HG02970 (cell line): ENCODE measurements around the gene POLR2E.

Experiments used
- ATAC-seq: cut with Tn5 transposase; IDR thresholded peaks from one replicate; pipeline ENCODE4 v1.9.1; 2021; ENCODE audit warnings: mild to moderate bottlenecking, moderate library complexity, moderate number of reproducible peaks; ENCODE audit not compliant: unreplicated experiment, low FRiP score

The POLR2E gene

DNA sequence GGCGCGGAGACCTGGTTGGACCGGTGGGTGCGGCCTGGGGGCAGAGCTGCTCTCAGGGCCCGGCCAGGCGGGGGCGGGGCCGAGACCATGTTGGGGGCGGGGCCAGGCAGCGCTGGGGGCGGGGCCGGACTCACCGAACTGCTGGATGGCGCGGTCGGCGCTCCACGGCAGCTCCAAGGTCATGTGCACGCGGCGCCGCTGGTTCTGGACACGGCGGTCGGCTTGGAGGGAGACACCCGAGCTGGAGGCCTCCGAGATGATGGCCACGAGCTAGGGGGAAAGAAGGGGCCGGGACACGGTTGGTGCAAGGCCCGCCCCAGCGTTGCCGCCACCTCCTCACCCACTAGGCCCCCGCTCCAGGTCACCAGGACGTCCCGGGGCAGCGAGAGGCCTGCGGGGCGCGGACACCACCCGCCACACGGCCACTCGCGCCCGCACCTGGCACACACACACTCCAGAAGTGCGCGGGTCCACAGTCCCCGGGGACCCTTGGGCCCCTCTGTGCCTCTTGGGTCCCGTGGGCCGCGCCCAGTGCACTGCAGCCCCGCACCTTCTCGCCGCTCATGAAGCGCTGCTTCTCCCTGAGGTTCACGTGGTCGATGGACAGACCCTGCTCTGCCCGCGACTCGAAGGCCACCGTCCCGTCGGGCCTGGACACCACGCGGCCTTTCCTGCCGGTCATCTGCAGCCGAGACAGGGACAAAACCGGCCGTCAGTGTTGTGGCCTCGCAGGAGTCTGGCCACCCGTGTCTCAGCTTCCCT lies 17.3 kb upstream of the POLR2E start:
- no peak for ATAC-seq

DNA sequence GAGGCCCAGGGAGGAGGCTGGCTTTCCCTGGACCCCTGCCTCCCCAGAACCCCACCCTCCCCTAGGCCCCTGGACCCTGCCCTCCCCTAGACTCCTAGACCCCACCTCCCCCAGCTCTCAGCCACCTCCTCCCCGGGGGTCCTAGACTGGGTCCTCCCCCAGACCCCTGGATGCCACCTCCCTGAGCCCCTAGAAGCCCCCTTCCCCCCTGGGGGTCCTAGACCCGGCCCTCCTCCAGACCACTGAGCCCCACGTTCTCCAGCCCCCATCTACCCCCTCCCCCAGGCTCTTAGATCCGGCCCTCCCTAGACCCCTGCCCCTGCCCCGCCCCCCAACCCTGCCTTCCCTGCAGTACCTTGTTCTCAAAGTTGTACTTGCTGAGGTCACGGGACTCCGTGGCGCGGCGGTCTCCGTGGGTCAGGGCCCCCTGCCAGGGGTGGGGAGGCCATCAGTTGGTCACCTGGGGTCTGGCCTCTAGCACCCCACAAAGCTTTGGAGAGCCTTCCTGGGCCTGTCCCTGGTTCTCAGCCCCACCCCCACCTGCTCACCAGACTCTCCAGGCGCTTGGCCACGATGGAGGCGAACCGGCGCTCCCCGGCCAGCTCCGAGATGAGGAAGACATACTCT lies 16.6 kb upstream of the POLR2E start:
- ATAC-seq: no peak

DNA sequence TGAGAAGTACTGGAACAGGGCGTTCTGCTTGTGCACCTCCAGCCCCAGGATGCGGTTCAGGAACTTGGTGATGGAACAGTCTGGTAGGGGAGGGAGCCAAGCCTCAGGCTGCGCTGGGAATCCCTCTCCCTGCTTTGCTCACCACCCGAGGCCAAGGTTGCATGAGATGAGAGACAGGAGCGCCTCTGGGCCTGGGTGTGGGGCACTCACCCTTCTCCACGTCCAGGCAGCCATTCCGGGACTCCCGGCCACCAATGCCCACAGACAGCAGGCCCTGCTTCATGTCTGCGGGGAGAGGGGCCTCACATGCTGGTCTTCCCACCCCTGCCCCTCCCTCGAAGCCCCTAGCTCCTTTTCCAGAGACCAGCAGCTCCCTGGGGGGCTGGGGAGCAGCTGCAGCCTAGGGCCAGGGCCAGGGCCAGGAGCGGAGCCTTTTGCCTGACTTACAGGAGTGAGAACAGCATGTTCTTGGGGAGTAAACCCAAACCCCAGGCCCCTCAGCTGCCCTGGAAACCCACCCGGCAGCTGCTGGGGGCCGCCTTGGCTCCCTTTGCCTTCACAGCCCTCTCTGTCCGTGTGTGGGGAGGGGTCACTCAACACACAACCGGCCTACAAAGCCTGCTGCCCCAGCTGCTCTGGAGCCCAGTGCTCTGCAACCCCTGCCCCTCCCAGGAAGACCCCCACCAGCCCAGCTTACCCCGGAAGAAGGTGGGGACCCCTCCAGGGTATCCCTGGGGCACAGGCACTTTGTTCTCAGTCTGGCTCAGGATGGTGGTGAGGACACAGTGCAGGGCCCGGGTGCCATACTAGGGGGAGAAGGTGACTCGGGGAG lies 15.8 kb upstream of the POLR2E start:
- ATAC-seq: no peak

DNA sequence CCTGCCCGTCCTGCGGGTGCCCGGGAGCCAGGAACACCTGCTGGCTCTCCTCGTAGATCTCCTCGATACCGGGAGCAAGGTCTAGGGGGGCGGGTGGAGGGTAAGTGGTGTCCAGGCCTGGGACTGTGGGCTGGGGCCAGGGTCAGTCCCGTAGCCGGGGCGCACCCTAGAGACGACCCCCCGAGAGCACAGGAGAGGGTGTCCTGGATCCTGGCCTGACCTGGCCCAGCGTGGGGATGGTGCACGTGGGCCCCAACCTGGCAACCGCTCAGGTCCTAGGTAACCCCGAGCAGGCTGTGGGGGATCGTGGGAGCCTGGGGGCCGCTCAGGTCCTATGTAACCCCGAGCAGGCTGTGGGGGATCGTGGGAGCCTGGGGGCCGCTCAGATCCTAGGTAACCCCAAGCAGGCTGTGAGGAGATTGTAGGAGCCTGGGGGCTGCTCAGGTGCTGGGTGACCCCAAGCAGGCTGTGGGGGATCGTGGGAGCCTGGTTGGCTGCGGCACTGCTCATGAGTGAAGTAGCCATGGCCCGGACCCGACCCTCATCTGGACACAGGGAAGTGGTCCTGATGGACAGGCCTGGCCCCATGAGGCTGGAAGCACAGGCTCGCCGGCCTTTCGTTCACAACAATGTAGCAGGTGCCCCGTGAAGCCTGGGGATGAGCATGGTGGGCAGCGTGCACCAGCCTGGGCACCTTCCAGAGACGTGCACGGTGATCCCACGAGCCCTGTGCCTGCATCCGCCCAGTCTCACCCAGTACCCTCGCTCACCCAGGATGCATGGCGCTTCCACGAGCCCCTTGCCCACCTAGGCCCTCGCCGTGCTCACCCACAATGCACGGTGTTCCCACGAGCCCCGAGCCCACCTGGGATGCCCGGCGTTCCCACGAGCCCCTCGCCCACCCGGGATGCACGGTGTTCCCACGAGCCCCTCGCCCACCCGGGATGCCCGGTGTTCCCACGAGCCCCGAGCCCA lies 14.8 kb upstream of the POLR2E start:
- ATAC-seq: no peak

DNA sequence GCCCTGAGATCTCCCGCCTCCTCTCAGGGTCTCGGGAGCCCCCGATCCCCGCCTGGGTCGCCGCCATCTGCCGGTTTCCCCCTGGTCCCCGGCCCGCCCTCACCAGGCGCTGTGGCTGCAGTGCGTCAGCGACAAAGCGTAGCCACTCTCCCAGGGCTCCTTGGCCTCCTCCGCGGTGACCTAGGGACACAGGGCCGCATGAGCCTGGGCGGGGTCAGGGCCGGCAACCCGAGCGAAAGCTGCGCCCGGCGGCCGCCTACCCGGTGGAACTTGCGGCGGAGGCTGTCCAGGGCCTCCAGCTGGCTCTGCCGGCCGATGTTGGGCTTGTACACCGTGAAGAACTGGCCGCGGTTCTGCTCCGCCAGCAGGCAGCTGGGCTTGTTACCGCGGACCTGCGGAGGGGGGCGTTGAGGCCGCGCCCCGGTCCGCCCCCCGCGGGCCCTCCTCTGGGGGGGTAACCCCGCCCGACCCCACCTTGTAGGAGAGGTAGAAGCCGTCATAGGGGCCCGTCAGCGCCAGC lies 13.9 kb upstream of the POLR2E start:
- ATAC-seq: no peak

DNA sequence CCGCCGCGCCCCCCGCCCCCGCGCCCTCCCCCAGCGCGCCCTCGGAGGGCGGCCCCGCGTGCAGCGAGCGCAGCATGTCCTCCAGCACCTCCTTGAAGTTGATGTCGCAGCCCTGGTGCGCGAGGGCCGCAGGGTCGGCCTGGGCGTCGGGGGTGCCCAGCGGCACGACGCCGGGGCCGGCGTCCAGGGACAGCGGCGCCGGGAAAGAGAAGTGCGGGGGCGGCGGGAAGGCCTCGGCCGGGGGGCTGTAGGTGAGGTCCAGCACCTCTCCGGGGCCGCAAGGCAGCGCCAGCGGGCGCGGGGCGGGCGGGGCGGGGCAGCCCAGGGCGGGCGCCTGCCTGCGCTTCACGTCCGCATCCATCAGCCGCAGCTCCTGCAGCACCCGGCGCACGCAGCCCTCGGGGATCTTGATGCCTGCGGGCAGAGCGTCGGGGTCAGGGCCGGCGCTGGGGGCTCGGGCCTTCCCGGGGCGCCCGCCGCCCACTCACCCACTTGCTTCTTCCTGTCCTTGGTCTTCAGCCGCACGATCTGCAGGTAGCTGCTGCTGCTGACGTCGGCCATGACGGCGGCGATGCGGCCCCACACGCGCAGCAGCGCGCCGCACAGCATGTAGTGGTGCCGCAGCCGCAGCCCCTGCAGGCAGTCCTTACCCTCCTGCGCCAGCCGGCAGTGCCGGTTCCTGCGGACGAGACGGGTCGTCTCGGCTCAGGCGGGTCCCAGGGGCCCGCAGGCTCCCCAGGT lies 13.3 kb upstream of the POLR2E start:
- ATAC-seq: no peak

DNA sequence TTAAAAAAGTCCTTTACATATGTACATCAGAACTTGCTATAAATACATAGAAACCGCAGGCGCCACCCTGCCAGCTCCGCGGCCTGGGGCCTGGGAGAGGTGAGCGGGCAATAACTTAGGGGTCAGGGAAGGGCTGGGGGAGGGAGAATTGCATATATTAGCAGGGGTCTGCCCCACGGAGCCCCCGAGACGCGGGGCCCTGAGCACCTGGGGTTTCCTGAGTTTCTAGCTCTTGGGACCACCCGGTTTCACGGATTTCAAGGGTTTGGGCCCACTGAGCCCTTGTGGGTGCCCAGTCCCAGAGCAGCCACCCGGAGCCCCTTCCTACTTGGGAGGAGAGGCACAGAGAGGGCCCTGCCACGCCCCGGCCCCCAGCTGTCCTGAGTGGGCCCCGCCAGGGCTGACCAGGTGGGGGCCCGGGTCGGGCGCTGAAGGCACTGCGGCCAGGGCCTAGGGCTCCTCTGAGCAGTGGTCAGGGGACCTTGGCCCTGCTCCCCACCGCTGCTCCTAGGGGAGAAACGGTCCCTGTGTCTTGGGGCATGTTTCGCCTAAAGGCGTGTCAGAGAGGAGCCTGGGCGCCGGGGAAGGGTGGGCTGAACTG lies 12.6 kb upstream of the POLR2E start:
- ATAC-seq: no peak

DNA sequence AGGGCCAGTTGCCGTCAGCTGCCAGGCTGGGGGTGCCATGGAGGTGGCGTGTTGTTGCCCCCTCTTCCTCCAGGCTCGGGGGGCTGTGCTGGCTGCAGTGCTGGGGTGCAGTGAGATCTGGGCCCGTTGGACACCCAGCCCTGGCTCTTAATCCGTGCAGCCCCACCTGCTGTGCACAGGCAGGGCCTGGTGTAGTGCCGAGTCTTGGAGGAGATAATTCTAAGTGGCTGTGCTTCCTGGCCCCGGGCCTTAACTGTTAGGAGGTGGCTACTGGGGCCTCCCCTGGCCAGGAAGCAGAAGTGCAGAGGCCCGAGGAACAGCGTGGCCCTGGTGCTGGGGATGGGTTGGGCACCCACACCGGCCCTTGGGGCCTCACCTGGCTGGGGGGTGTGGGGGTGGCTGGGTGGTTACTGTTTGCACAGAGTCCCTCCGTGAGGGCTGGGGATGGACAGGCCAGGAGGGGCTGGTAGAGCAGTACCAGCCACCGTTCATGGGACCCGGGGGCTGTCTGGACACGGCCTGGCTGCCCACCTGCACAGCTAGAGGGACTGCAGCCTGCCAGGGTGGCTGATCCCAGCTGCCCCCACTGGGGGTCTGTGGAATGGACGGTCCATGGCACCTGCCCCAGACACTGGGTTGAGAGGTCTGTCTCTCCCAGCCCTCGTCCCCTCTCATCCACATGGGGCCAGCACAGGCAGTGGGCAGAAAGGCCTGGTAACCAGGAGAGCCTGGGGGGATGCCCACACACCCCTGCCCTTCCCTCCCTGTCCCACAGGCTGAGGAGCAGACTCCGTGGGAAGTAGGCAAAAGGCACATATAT lies 11.9 kb upstream of the POLR2E start:
- no peak for ATAC-seq

DNA sequence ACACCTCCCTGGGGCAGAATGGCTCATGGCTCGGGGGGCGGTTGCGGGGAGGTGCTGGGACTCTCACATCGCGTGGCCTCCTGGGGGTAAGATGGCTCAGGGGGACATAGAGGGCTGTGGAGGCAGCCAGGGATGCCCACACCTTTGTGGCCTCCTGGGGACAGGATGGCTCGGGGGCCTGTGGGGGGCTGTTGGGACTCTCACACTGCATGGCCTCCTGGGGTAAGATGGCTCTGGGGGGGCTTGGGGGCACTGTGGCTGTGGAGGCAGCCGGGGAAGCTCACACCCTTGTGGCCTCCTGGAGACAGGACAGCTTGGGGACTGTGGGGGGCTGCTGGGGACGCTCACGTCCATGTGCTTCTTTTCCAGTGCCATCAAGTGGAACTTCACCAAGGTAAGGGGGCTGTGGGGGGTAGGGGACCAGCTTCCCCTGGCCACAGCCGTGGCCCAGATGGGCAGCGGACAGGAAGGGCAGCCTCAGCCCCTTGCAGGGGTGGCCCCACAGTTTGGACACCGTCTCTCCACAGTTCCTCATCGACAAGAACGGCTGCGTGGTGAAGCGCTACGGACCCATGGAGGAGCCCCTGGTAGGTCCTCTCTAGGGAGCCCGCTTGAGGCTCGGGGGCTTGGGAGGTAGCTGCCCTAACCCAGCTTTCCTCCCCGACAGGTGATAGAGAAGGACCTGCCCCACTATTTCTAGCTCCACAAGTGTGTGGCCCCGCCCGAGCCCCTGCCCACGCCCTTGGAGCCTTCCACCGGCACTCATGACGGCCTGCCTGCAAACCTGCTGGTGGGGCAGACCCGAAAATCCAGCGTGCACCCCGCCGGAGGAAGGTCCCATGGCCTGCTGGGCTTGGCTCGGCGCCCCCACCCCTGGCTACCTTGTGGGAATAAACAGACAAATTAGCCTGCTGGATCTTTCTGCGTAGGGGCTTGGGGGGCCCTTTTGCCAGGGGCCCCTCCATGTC lies 11.0 kb upstream of the POLR2E start:
- ATAC-seq: no peak

DNA sequence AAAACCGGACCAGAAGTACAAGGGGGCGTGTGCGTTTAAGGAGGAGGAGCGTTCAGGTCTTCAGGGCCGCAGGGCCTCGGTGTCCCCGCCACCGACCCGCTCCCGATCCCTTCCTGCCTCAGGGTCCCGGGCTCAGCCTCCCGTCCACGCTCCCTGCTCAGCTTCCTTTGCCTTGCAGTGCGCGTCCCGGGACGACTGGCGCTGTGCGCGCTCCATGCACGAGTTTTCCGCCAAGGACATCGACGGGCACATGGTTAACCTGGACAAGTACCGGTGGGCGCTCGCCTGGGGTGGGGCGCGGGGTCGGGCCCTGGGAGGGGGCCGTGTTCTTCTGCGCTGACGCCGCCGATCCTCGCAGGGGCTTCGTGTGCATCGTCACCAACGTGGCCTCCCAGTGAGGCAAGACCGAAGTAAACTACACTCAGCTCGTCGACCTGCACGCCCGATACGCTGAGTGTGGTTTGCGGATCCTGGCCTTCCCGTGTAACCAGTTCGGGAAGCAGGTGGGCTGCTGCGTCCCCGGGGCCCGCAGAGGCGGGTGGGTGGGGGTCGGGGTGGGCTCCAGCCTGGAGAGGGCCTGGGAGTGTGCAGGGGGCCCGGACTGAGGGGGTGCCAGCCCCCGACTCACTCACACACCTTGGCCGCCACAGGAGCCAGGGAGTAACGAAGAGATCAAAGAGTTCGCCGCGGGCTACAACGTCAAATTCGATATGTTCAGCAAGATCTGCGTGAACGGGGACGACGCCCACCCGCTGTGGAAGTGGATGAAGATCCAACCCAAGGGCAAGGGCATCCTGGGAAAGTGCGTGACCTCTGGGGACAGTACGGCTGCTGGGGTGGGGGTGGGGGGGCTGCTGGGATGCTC lies 10.1 kb upstream of the POLR2E start:
- no peak for ATAC-seq

DNA sequence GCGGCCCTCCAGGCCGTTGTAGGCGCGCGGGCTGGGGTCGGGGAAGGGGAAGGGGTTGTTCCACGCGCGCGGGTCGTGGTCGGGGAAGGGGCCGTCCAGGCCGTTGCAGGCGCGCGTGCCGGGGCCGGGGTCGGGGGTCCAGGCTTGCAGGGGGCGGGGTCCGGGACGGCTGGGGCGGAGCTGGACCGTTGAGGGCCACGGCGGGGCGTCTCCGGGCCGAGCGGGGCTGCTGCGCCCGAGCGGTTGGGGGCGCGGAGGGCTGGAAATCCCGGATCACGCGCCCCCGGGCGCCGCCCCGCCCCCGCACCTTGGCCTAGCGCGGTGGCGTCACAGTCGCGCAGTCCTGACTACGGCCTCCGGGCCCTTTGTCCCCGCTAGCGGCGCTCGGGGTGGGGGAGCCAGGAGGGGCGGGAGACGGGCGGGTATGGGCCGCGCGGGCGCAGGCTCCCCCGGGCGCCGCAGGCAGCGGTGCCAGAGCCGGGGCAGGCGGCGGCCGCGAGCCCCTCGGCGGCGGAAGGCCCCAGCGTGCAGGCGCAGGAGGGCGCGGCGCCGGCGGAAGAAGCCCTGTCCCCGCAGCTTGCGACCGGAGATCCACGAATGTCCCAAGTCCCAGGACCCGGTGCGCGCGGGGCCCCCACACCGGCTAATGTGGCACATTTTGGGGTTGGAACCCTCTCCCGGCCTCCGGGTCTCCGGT lies 9.3 kb upstream of the POLR2E start:
- peak; percentile 26 for ATAC-seq

DNA sequence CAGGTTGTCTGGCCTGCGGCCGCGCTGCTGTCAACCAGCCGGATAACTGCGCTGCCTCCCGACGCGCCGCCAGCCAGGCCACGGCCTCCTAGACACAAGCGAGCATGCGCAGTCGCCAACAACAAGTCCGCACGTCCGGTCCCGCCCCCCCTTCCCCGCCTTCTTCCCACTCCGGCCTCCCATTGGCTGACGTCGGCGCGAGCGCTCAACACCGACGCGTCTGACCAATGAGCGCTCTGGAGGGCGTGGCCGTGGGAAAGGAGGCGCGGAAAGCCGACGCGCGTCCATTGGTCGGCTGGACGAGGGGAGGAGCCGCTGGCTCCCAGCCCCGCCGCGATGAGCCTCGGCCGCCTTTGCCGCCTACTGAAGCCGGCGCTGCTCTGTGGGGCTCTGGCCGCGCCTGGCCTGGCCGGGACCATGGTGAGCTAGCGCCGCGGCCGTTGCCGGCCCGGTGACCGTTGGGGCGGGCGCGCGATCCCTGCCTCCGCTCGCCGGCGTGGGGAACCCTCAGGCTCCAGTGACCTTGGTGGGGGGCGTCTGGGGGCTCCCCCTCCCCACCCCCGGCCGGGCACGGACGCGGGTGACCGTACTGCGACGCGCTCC lies 8.6 kb upstream of the POLR2E start, which contains the start of gene GPX4:
TSS of gene GPX4 (plus strand) at position 287 of the 603 bp plus-strand sequence. CDS start at position 337, 50 bp downstream.
- peak; percentile 72 for ATAC-seq

DNA sequence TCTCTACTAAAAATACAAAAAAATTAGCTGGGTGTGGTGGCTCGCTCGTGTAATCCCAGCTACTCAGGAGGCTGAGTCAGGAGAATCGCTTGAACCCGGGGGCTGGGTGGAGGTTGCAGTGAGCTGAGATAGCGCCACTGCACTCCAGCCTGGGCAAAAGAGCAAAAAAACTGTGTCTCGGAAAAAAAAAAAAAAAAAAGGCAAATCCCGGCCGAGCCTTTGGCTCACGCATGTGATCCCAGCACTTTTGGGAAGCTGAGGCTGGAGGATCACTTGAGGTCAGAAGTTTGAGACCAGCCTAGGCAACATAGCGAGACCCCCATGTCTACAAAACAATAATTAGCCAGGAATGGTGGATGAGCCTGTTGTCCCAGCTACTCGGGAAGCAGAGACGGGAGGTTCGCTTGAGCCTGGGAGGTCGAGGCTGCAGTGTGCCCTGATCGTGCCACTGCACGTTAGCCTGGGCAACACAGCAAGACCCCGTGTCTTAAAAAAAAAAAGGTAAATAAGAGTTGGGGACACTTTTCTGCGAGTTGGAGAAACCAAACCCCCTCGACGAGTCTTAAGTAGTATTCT lies 8.0 kb upstream of the POLR2E start:
- ATAC-seq: no peak

DNA sequence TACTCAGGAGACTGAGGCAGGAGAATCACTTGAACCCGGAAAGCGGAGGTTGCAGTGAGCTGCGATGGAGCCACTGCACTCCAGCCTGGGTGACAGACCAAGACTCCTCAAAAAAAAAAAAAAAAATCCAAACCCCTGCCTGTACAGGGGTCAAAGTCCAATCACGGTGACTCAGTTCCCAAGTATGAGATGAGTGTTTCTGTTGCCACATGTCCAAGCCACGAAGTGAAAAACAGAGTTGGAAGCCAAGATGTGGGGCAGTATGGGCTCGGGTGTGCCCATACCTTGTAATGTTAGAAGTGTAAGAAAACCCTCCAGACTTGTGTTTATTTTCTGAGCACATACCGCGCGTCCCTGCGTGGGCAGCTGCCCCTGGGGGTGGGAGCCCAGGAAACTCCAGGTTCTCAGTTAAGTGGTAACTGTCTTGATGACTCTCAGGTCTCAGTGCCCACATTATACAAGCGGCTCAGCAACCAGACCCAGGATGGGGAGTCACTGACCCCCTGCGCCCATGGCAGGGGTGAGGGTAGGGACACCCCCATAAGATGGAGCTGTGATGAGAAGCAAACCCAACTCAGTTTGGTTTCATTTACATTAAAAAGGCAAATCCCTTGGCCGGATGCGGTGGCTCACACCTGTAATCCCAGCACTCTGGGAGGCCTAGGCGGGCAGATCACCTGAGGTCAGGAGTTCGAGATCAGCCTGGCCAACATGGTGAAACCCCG lies 7.4 kb upstream of the POLR2E start:
- ATAC-seq: no peak
